ENCODE measurements around the gene PPP2R5B. TPM values are rescaled to one million over a fixed set of nuclear protein-coding genes. Genes with fewer than 3 reads are reported as not detected.
A peak's percentile ranks its signal among the peaks of the same experiment; 100 is the strongest.

Gene PPP2R5B
- total and polyA plus RNA-seq, 9 of the 15 experiments (the other 6 are each of a cell fraction or from before 2014, with no cell fraction given): 0.10 to 7.8 (median 3.3) TPM

- 95% methylated on average over 13 of the region's 17 CpGs for WGBS (ENCODE audit: insufficient coverage, low coverage, missing lambda C conversion rate)
- in situ Hi-C loops (cut with MboI): no loop called here
- FAIRE-seq: no peak
- TF ChIP-seq PTBP1 (IDR thresholded peaks at IDR 0.05; ENCODE audit: low read depth, low read length): no peak
- TF ChIP-seq, protein P1, sequence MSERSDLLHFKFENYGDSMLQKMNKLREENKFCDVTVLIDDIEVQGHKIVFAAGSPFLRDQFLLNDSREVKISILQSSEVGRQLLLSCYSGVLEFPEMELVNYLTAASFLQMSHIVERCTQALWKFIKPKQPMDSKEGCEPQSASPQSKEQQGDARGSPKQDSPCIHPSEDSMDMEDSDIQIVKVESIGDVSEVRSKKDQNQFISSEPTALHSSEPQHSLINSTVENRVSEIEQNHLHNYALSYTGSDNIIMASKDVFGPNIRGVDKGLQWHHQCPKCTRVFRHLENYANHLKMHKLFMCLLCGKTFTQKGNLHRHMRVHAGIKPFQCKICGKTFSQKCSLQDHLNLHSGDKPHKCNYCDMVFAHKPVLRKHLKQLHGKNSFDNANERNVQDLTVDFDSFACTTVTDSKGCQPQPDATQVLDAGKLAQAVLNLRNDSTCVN (CRISPR knock-in tag; IDR thresholded peaks at IDR 0.05): no peak
- TF ChIP-seq PYGO2 (tag; IDR thresholded peaks at IDR 0.05): no peak
- TF ChIP-seq ARHGAP35 (IDR thresholded peaks at IDR 0.05; ENCODE audit: partially characterized antibody): no peak
- TF ChIP-seq MYC (IDR thresholded peaks at IDR 0.05; ENCODE audit: low read depth, low read length): no peak
- TF ChIP-seq MYC (CRISPR knock-in tag; IDR thresholded peaks at IDR 0.05; ENCODE audit: borderline replicate concordance, low read depth): no peak
- no peak for TF ChIP-seq BCL6 (CRISPR knock-in tag; IDR thresholded peaks at IDR 0.05)
- TF ChIP-seq, protein P2, sequence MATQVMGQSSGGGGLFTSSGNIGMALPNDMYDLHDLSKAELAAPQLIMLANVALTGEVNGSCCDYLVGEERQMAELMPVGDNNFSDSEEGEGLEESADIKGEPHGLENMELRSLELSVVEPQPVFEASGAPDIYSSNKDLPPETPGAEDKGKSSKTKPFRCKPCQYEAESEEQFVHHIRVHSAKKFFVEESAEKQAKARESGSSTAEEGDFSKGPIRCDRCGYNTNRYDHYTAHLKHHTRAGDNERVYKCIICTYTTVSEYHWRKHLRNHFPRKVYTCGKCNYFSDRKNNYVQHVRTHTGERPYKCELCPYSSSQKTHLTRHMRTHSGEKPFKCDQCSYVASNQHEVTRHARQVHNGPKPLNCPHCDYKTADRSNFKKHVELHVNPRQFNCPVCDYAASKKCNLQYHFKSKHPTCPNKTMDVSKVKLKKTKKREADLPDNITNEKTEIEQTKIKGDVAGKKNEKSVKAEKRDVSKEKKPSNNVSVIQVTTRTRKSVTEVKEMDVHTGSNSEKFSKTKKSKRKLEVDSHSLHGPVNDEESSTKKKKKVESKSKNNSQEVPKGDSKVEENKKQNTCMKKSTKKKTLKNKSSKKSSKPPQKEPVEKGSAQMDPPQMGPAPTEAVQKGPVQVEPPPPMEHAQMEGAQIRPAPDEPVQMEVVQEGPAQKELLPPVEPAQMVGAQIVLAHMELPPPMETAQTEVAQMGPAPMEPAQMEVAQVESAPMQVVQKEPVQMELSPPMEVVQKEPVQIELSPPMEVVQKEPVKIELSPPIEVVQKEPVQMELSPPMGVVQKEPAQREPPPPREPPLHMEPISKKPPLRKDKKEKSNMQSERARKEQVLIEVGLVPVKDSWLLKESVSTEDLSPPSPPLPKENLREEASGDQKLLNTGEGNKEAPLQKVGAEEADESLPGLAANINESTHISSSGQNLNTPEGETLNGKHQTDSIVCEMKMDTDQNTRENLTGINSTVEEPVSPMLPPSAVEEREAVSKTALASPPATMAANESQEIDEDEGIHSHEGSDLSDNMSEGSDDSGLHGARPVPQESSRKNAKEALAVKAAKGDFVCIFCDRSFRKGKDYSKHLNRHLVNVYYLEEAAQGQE (IDR thresholded peaks at IDR 0.05; ENCODE audit: borderline replicate concordance): no peak
- TF ChIP-seq, protein P2 (CRISPR knock-in tag; IDR thresholded peaks at IDR 0.05; ENCODE audit: low read depth): no peak
- no peak for TF ChIP-seq MBD1 (CRISPR knock-in tag; IDR thresholded peaks at IDR 0.05)
These were observed 10.4 kb upstream of the PPP2R5B start for GRCh38 chr11:64914123-64914522.

More at GRCh38 chr11:64914123-64914522, 10.4 kb upstream of the PPP2R5B start:
- ChIA-PET POLR2A (interaction anchor here (0.9 kb wide), 1 partner anchor 9 kb away, joined by 4 read pairs; no protein-coding TSS in a partner anchor), CTCF (ENCODE audit: low intra/inter-chr PET ratio) (no interaction called here)
- H3K9me3 ChIP-seq (replicated peaks; ENCODE audit: control insufficient read depth, insufficient read depth, low read depth, low read length): no peaks in the 10 kb centered on the region
- no peak overlapping the region for H2AFZ ChIP-seq (ENCODE audit: low read depth, low read length)
- H3K4me1 ChIP-seq (replicated peaks in 1 of 2; ENCODE audit: control insufficient read depth in 2 of 2, insufficient read depth in 2 of 2, low read length in 2 of 2): peaks cover 18 to 63% of the 10 kb centered on the region in 2 experiments; a peak in 4 of 5 replicates
- H3K4me3 ChIP-seq: no peak overlapping the region
- H4K20me1 ChIP-seq (replicated peaks; ENCODE audit: control insufficient read depth, insufficient read depth, low read length): no peaks in the 10 kb centered on the region
- no TSS peak for BruUV-seq (replicated peaks)
- H3K9me1 ChIP-seq (ENCODE audit: control insufficient read depth, insufficient read depth, low read length): peaks cover 5% of the 10 kb centered on the region
- peak overlapping the region in 1 of 2 experiments; percentile 33; a peak in 1 of 4 replicates for H3K9ac ChIP-seq (ENCODE audit: insufficient read depth in 1 of 2, low read depth in 2 of 2, low read length in 2 of 2)
- peaks cover 26% of the 10 kb centered on the region for H3K79me2 ChIP-seq (ENCODE audit: control insufficient read depth, insufficient read depth, low read length)
- intact Hi-C loops (cut with micrococcal nuclease): no loop called here
- peaks cover 51% of the 10 kb centered on the region; the same call in 2 of the 3 replicates for H3K36me3 ChIP-seq (ENCODE audit: control insufficient read depth, insufficient read depth, low read length)
- H3K4me2 ChIP-seq (ENCODE audit: insufficient read depth, low read length): no peak overlapping the region
- DNase-seq (ENCODE audit: extremely low read depth in 1 of 4, low spot score in 3 of 4) (no peak), ATAC-seq (no peak)
- no peak overlapping the region for H3K27ac ChIP-seq (ENCODE audit: extremely low read depth, low read depth, low read length)
- no peaks in the 10 kb centered on the region for H3K27me3 ChIP-seq (ENCODE audit: control insufficient read depth in 2 of 2, insufficient read depth in 2 of 2, low read length in 2 of 2)
